Measurements from ENCODE around the gene CMTM5. TPM values are rescaled to one million over a fixed set of nuclear protein-coding genes. Genes with fewer than 3 reads are reported as not detected.

CMTM5 gene, protein sequence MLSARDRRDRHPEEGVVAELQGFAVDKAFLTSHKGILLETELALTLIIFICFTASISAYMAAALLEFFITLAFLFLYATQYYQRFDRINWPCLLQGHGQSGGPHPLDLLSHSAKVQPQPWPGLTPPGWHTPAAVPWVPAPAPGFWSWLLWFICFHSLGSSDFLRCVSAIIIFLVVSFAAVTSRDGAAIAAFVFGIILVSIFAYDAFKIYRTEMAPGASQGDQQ
- total RNA-seq, result not detected in 2 replicates

DNA sequence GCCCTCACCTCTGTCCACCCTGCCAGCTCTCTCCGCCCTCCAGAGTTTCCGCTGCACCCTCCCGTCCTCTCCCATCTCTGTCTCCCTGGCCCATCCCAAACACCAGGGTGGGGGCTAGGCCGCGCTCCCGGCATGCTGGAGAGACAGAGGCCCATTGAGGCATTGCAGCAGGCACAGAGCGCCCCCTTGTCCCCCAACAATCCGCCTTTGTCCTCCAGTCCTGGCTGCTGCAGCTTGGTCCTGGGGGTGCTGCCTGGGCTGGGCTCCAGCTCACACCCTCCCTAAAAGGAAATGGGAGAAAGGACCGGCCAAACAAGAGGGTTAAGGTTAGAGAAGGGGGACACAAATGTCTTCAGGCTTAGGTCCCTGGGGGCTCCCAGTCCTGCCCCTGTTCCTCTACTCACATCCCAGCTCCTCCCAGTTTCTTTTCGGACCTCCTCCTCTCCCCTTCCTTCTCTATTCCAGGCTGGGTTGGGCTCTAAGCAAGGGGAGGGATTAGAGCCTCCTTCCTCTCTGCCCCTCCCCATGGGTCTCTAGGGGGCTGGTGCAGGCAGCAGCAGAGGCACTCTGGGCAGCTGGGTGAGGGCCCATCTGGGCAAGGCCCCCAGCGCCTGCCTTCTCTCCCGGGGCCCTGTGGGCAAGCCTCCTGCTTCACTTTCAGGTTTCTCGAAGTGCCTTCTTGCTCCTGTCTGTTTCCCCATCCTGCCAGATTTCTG lies at the start of gene CMTM5:
TSS of gene CMTM5 (plus strand) at position 565 of the 716 bp plus-strand sequence. CDS start 206 bp downstream, outside the sequence.

DNA sequence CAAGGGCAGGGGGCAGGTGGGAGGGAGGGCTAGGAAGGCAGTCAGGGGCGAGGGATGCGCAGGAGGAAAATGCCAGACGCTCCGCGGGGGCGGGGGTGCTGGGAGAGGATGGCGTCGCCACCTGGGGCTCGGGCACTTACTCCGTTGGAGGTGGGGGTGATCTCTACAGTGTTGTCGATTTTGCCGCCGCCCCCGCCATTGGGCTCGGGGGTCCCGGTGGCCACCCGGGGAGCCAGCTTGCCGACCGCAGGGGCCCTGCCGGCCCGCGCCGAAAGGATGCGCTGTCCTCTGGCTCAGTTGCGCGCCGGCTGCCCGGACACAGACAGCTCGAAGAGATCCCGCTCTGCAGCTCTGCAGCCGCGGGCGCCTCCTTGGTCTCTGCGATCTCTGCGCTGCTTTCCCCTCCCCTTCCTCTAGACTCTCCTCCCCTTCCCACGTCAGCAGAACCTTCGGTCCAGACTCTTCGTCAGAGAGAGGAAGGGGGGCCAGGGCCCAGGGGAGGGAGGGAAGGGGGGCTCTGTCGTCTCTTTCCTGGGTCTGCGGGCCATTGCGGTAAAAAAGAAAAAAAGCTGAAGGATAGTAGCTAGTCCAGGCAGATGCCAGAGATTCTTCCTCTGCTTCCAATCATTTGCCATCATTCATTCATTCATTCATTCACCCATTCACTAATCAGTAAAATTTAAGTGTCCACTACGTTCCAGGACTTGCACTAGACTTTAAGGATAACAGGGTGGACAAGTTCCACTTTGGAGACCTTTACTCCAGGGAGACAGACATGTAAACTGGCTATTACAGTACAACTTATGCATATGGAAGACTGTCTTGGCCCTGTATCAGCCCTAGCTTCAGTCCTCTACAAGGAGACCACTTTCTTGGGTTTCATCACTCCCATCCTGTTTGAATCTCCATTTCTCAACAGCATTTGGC lies 24.1 kb upstream of the CMTM5 start, which contains the start of gene SLC22A17:
TSS of gene SLC22A17 (minus strand) at position 382 of the 927 bp plus-strand sequence.

DNA sequence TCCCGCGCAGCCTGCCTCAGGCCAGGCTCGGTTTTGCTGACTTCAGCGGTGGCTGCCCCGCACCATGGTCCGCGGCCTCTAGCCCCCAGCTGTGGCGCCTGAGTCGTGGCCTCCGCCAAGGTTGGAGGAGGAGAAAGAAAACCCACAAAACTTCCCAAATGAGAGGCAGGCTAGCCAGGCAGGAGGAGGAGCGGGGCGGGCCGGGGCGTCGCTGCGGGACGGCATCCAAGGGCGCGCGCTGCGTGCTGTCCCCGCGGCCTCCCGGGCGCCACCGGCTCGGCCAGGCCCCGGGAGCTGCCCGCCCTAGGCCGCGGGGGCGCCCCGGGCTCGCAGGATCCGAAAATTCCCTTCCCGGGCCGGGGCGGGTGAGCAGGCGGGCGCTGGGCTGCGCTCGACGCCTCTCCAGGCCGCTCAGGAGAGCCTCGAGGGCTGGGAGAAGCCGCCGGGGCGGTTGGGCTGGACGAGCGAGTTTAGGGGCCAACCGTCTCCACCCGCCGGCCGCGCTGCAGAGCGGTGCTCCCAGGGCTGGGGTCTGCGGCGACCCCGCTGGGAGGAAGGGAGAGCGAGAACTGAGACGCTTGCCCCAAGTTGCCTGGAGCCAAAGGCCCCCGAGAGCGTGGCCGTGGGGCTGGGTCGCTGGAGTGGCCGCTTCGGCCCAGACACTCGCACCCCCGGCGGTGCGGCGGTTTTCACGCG lies 11.7 kb upstream of the CMTM5 start, which contains the start of gene EFS:
TSS of gene EFS (minus strand) at position 137 of the 696 bp plus-strand sequence. CDS start 147 bp downstream, outside the sequence.

DNA sequence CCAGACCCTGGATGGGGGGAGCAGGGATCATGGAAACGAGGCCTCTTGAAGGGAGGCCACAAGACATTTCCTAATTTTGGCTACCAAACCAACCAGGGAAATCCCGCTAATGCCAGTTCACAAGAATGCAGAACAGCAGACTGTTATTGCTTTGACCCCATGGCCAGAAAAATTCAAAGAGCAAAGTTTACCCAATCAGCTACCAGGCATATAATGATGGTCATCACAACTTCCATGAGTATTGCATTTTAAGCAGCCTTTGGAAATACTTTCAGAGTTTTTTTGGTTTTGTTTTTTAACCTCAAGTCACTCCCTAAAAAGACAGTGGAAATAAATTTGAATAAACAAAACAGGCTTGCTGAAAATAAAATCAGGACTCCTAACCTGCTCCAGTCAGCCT lies 4.3 kb upstream of the CMTM5 start, which contains the start of gene IL25:
TSS of gene IL25 (plus strand) at position 301 of the 400 bp plus-strand sequence.

DNA sequence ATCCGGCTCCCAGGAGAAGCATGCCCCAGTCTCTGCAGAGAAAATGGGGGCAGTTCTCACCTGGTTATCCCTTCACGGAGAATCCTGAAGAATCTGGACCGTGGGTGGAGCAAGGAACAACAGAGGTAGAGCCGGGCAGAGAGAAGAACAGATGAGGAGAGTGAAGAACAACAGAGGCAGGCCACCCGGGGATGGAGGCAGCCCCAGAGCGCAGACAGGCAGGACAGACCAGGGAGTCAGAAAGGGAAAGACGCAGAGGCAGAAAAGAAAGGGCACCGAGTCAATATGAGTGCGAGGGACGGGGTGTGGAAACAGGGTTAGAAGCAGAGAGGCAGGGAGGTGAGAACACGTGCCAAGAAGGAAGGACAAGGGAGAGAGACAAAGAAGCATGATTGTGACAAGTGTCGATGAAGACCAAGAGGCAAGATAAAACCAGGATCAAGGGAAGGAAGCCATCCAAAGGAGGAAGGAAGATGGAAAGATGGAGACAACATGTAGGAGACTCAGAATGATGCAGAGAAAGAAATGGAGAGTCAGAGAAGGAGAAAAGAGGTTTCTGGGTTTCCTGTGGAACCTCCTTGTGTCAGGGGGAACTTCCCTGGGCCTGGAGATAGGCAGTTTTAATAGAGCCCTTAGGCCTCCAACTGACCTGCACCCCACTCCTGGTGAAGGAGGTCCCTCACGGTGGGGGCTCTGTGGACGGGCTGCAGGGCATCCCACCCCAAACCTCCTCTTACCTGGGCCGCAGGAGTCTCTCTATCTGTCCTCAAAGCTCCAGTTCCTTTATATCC lies 30.9 kb downstream of the CMTM5 start, which contains the start of gene MYH6:
TSS of gene MYH6 (minus strand) at position 758 of the 791 bp plus-strand sequence. CDS start 1,050 bp downstream, outside the sequence.

Other genes with a start within 250 kb of the CMTM5 start
- 4.3 and 9.8 TPM in 2 replicates for gene SLC7A8, start 193.4 kb upstream of the CMTM5 start, total RNA-seq
- not detected in 2 replicates for gene RNF212B, start 139.1 kb upstream of the CMTM5 start, total RNA-seq
- 5.7 and 12.3 TPM in 2 replicates for gene HOMEZ, start 90.9 kb upstream of the CMTM5 start, total RNA-seq
- gene PPP1R3E, start 74.2 kb upstream of the CMTM5 start, total RNA-seq, result 3.5 and 6.6 TPM in 2 replicates
- gene BCL2L2, start 70.2 kb upstream of the CMTM5 start, total RNA-seq, result 10.5 and 16.2 TPM in 2 replicates
- gene PABPN1, start 55.6 kb upstream of the CMTM5 start, total RNA-seq, result 38.5 and 55.7 TPM in 2 replicates
- gene SLC22A17, start 24.2 kb upstream of the CMTM5 start, total RNA-seq, result 23.2 and 24.8 TPM in 2 replicates
- 8.6 and 12.9 TPM in 2 replicates for gene EFS, start 11.9 kb upstream of the CMTM5 start, total RNA-seq
- gene IL25, start 4.2 kb upstream of the CMTM5 start, total RNA-seq, result not detected in 2 replicates
- gene MYH6, start 31.2 kb downstream of the CMTM5 start, total RNA-seq, result not detected in 2 replicates
- 2.3 TPM in 1 of 2 replicates, not detected in the other for gene MYH7, start 58.6 kb downstream of the CMTM5 start, total RNA-seq
- 20.4 and 23.9 TPM in 2 replicates for gene NGDN, start 92.7 kb downstream of the CMTM5 start, total RNA-seq
- gene ZFHX2, start 174.7 kb downstream of the CMTM5 start, total RNA-seq, result 0.12 and 0.17 TPM in 2 replicates
- gene THTPA, start 179.2 kb downstream of the CMTM5 start, total RNA-seq, result 8.5 and 11.8 TPM in 2 replicates
- gene AP1G2, start 190.7 kb downstream of the CMTM5 start, total RNA-seq, result 18.3 and 29.8 TPM in 2 replicates
- gene JPH4, start 201.7 kb downstream of the CMTM5 start, total RNA-seq, result 0.09 and 0.12 TPM in 2 replicates

Measured in pericardium fibroblast (primary cell).